HG03139 (cell line): Measurements from ENCODE around the gene GSTO2.
A peak's percentile ranks its signal among the peaks of the same experiment; 100 is the strongest.

ENCODE experiments used
- ATAC-seq: cut with Tn5 transposase; IDR thresholded peaks from one replicate; pipeline ENCODE4 v1.9.1; 2021; ENCODE audit not compliant: unreplicated experiment

GSTO2 gene

DNA sequence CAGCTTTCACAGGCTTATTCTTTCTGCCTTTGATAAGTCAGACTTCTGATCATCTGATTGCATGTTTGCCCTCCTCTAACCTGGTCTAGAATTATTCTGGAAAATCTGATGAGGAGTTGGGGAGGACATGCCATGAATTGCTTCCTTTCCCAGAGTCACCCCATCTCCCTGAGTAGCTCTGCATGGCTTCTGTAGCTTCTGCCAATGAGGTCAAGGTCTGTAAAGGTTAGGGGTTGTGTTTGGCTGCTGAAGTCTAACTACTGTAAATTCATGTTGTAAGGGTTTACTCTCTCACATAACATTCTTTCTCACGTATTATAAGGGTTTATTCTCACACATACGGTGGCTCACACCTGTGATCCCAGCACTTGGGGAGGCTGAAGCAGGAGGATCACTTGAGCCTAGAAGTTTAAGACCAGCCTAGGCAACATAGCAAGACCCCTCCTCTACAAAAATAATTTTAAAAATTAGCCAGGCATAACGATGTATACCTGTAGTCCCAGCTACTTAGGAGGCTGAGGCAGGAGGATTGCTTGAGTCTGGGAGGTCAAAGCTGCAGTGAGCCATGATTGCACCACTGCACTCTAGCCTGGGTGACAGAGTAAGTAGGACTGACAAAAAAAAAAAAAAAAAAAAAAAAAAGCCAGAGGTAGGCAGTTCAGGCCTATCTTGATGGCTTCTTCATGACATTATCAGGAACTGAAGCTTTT lies 10.7 kb downstream of the GSTO2 start:
- ATAC-seq, result no peak

DNA sequence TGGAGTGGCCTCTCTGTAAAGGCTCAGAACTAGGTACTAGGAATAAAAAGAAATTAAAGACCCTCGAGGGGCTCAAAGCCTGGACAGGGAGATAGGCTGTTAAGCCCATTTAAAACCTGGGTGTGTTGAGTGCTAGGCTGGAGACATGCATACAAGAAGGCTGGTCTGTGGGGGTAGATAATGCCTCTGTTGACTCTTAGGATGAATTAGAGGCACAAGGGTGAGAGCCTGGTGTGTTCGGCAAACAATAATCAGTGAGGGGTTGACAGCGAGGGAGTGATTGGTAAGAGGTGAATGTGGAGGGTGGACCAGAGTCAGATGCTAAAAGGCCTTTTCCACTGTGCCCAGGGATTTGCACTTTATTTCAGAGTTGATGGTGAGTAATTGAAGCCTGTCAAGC lies 12.7 kb downstream of the GSTO2 start:
- no peak for ATAC-seq

DNA sequence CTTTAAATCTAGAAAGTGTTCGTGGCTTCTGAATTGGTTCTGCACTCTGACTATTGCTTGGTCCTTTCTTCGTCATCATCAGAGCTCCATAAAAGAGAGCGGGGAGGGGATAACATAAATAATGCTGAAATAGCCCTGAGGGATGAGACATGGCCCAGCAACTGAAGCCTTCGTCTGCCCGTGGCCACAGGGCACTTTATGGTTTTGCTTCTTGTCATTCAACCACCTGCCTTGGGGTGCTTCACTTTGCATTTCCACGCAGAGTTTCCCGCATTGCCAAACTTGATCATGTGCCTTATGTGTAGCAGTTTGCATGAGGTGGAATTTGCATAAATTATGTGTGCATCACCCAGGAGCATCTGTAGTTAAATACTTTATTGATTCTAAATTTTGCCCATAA lies 15.9 kb downstream of the GSTO2 start:
- ATAC-seq, result no peak

- ATAC-seq, result no peak
Measured at GRCh38 chr10:104286939-104287338, 18.0 kb downstream of the GSTO2 start.

DNA sequence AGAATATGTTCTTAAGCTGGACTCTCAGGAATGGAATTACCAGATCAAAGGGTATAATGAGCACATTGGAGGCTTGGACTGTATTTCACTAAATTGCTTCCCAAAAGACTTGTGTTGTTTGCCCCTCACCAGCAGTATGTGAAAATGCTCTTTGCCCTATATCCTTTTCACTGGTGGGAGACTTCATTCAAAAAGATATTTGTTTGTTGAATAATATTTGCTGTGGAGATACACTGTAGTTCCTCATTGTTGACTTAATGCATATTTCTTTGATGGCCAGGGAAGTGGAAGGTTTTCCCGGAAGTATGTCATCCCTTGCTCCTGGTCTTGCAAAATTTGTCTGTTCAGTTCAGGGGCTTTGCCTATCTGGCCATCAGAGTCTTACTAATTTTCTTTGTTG lies 19.4 kb downstream of the GSTO2 start:
- no peak for ATAC-seq

DNA sequence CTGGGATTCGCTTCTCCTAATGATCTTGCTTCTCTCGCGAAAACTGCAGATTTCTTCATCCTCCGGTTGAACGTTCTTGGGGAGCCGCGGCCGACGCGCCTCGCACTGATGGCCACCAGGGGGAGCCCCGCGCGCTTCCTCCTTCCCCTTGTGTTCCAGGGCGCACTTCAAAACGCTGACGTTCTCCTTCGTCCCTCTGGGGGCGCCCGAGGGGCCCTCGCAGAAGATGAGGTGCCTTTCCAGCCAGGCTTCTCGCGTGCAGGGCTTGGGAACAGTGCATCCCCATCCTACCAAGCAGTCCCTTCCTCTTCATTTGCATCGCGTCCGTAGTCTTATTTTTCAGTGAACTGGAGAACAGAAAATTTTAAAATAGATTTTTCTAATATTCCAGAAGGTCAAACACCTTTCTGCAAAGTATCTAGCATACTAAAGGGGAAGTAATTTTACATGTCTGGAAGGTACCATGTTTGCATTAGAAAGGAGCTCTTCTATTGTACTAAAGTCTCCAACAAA lies 22.5 kb downstream of the GSTO2 start:
- peak; percentile 98 for ATAC-seq

GRCh38 chr10:104293011-104293410 lies 24.0 kb downstream of the GSTO2 start:
- no peak for ATAC-seq

GRCh38 chr10:104293781-104294321 lies 24.9 kb downstream of the GSTO2 start:
- ATAC-seq, result no peak

- ATAC-seq, result no peak
Measured at GRCh38 chr10:104296687-104297436, 27.9 kb downstream of the GSTO2 start.

- no peak for ATAC-seq
Measured at GRCh38 chr10:104297697-104298660, 29.0 kb downstream of the GSTO2 start.

DNA sequence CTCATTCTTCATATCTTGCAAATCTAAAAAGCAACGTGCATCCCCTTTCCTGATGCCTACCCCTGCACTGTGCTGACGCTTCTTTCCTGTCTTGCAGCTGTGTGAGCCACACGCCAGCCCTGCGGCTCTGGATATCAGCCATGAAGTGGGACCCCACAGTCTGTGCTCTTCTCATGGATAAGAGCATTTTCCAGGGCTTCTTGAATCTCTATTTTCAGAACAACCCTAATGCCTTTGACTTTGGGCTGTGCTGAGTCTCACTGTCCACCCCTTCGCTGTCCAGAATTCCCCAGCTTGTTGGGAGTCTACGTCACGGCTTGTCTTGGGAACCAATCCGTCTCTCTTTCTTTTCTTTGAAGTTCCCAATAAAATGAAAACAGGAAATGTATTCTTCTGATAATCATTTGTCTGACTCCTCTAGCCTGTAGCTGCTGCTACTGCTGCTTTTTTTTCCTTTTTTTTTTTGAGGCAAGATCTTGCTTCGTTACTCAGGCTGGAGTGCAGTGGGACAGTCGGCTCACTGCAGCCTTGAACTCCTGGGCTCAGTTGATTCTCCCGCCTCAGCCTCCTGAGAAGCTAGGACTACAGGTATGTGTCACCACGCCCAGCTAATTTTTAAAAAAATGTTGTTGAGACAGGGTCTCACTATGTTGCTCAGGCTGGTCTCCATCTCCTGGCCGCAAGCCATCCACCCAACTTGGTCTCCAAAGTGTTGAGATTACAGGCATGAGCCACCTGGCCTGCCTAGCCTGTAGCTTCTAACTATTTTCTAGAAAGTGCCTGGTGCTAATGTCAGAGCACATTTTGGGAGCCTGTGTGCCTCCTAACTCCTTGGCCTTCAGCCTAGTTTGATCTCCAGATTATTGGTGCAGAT lies 30.3 kb downstream of the GSTO2 start:
- ATAC-seq, result no peak

- ATAC-seq, result no peak
Measured at GRCh38 chr10:104300002-104300735, 31.2 kb downstream of the GSTO2 start.

GRCh38 chr10:104300736-104301292 lies 31.8 kb downstream of the GSTO2 start:
- ATAC-seq, result peak; percentile 44

GRCh38 chr10:104301907-104302690 lies 33.1 kb downstream of the GSTO2 start:
- no peak for ATAC-seq

- no peak for ATAC-seq
Measured at GRCh38 chr10:104303594-104304355, 34.8 kb downstream of the GSTO2 start.

DNA sequence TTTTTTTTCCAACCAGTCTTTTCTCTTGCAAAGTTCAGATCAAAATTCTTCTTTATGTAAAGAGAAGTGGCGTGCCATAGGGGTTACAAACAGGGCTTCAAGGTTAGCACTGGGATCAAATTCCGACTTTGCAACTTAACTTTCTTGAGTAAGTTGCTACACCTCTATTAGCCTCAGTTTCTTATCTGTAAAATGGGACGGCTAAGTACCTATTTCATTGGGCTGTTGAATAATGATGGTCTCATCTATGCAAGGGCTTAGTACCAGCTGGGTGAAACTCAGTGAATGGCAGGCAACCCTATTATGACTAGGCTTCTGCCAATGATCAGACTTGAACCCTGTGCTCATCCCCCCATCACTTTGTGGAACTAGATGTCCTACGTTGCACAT lies 35.4 kb downstream of the GSTO2 start:
- no peak for ATAC-seq

GRCh38 chr10:104304927-104305326 lies 35.9 kb downstream of the GSTO2 start:
- ATAC-seq, result no peak
